Keratinocyte (primary cell): ENCODE data around the gene ROR2. TPM values are rescaled to one million over a fixed set of nuclear protein-coding genes. Genes with fewer than 3 reads are reported as not detected.

ENCODE experiments used
- DNase-seq: peaks from one replicate; pipeline ENCODE4 v3.0.0-alpha.2; 2011; ENCODE audit warnings: low read depth, missing footprints, low spot score
- FAIRE-seq: peaks from 2 replicates; lab custom pipeline; 2011; peaks lifted over from hg19 to GRCh38; lab: Jason Lieb, UNC
- H2AFZ ChIP-seq: 2 replicates; pipeline ENCODE4 v1.6.0; 2012; ENCODE audit warnings: low read length, control low read depth, inconsistent platforms; ENCODE audit not compliant: control insufficient read depth
- H3K27ac ChIP-seq: 2 replicates; pipeline ENCODE4 v1.5.1; 2011; ENCODE audit warnings: low read length; ENCODE audit not compliant: control insufficient read depth, insufficient read depth
- H3K27me3 ChIP-seq: 3 replicates; pipeline ENCODE4 v1.6.0; 2011; ENCODE audit warnings: low read length; ENCODE audit not compliant: control insufficient read depth, insufficient read depth; ENCODE audit errors: extremely low read depth
- H3K36me3 ChIP-seq, 2 experiments: 2 replicates in 1 of 2; 3 replicates in 1 of 2; pipeline ENCODE4 v1.5.1; 2011; ENCODE audit warnings: low read length in 2 of 2, mild to moderate bottlenecking in 1 of 2; ENCODE audit not compliant: control insufficient read depth in 2 of 2, insufficient read depth in 2 of 2; ENCODE audit errors: extremely low read depth in 1 of 2
- H3K4me1 ChIP-seq: 3 replicates; pipeline ENCODE4 v1.5.1; 2011; ENCODE audit warnings: low read length; ENCODE audit not compliant: control insufficient read depth, insufficient read depth; ENCODE audit errors: extremely low read depth
- H3K4me2 ChIP-seq: 3 replicates; pipeline ENCODE4 v1.6.0; 2011; ENCODE audit warnings: low read depth, low read length; ENCODE audit not compliant: control insufficient read depth, insufficient read depth; ENCODE audit errors: extremely low read depth
- H3K4me3 ChIP-seq, 3 experiments: fragments of 200-600 bp in 1 of 3; sonication (generic) in 1 of 3; 2 replicates in 2 of 3; 3 replicates in 1 of 3; pipeline ENCODE4 v1.5.1; 2011 to 2016; ENCODE audit warnings: low read length in 3 of 3, mild to moderate bottlenecking in 3 of 3, control low read depth in 2 of 3, inconsistent platforms in 1 of 3, low read depth in 1 of 3, mixed read lengths in 1 of 3, mixed run types in 1 of 3, moderate library complexity in 1 of 3; ENCODE audit not compliant: control insufficient read depth in 2 of 3, insufficient read depth in 2 of 3; ENCODE audit errors: extremely low read depth in 1 of 3
- H3K79me2 ChIP-seq: 2 replicates; pipeline ENCODE4 v1.6.0; 2012; ENCODE audit warnings: low read length; ENCODE audit not compliant: control insufficient read depth, insufficient read depth
- H3K9ac ChIP-seq: 3 replicates; pipeline ENCODE4 v1.6.0; 2011; ENCODE audit warnings: low read length; ENCODE audit not compliant: control insufficient read depth, insufficient read depth; ENCODE audit errors: extremely low read depth
- H3K9me1 ChIP-seq: 3 replicates; pipeline ENCODE4 v1.6.0; 2011; ENCODE audit warnings: low read length; ENCODE audit not compliant: control insufficient read depth, insufficient read depth; ENCODE audit errors: extremely low read depth
- H3K9me3 ChIP-seq: 2 replicates; pipeline ENCODE4 v1.5.1; 2012; ENCODE audit warnings: low read depth, low read length; ENCODE audit not compliant: control insufficient read depth
- H4K20me1 ChIP-seq: 3 replicates; pipeline ENCODE4 v1.6.0; 2011; ENCODE audit warnings: low read length; ENCODE audit not compliant: control insufficient read depth, insufficient read depth; ENCODE audit errors: extremely low read depth
- CTCF ChIP-seq, 3 experiments: IDR thresholded peaks in 1 of 3; conservative IDR thresholded peaks in 1 of 3; optimal IDR thresholded peaks in 1 of 3; 2 replicates in 2 of 3; 3 replicates in 1 of 3; pipeline versions ENCODE3 to v1.5.1; 2011; ENCODE audit warnings: low read length in 3 of 3, mild to moderate bottlenecking in 3 of 3, moderate library complexity in 2 of 3, control low read depth in 1 of 3, inconsistent platforms in 1 of 3; ENCODE audit not compliant: insufficient read depth in 2 of 3; ENCODE audit errors: extremely low read depth in 1 of 3
- EZH2 ChIP-seq: IDR thresholded peaks from one replicate; pipeline ENCODE4 v1.6.1; 2012; ENCODE audit warnings: inconsistent platforms, mild to moderate bottlenecking, low read length, moderate library complexity
- dilution Hi-C: fragments of 300-500 bp; cut with MboI; formaldehyde crosslinking; loops from one replicate; pipeline ENCODE4 v1.7.0; 2020; ENCODE audit warnings: low sequenced_read_pairs; ENCODE audit not compliant: extremely low pct_ligation_motif_present
- polyA plus RNA-seq, 5 experiments: library from polyadenylated mRNA; depleted of rRNA in 3 of 5; stranded (reverse) in 3 of 5; stranded (forward) in 1 of 5; unstranded in 1 of 5; fragments of >200 nt; gene quantifications; 1 replicate in 1 of 5; 2 replicates in 3 of 5; 3 replicates in 1 of 5; pipeline versions ENCODE4 v1.2.1 to v1.2.3, GENCODE V29; 2011 to 2012; ENCODE audit warnings: missing spikeins in 2 of 5, low read depth in 1 of 5, low replicate concordance in 1 of 5

Gene ROR2
- polyA plus RNA-seq, 1 donor (not counting 4 experiments of a cell fraction or from before 2014, with no cell fraction given), result 0.22 TPM

GRCh38 chr9:91697201-91697600 lies 252.8 kb downstream of the ROR2 start:
- Histone ChIP-seq H4K20me1 (no peaks in the 10 kb centered on the region), H2AFZ (no peak overlapping the region), H3K9me1 (no peaks in the 10 kb centered on the region), H3K9ac (no peak overlapping the region), H3K4me3 (no peak overlapping the region), H3K9me3 (no peaks in the 10 kb centered on the region), H3K79me2 (no peaks in the 10 kb centered on the region), H3K4me2 (no peak overlapping the region), H3K27ac (no peak overlapping the region), H3K36me3 (no peaks in the 10 kb centered on the region), H3K27me3 (peaks cover under 1% of the 10 kb centered on the region), H3K4me1 (no peaks in the 10 kb centered on the region)
- dilution Hi-C loops, result no loop called here
- TF ChIP-seq CTCF (optimal IDR thresholded peaks at IDR 0.05 in 1 of 3, IDR thresholded peaks at IDR 0.05 in 1 of 3, conservative IDR thresholded peaks at IDR 0.05 in 1 of 3; ENCODE audit: extremely low read depth in 1 of 3, insufficient read depth in 2 of 3, low read length in 3 of 3) (no peak), EZH2 (no peak)
- FAIRE-seq, result no peak
- no peak for DNase-seq

DNA sequence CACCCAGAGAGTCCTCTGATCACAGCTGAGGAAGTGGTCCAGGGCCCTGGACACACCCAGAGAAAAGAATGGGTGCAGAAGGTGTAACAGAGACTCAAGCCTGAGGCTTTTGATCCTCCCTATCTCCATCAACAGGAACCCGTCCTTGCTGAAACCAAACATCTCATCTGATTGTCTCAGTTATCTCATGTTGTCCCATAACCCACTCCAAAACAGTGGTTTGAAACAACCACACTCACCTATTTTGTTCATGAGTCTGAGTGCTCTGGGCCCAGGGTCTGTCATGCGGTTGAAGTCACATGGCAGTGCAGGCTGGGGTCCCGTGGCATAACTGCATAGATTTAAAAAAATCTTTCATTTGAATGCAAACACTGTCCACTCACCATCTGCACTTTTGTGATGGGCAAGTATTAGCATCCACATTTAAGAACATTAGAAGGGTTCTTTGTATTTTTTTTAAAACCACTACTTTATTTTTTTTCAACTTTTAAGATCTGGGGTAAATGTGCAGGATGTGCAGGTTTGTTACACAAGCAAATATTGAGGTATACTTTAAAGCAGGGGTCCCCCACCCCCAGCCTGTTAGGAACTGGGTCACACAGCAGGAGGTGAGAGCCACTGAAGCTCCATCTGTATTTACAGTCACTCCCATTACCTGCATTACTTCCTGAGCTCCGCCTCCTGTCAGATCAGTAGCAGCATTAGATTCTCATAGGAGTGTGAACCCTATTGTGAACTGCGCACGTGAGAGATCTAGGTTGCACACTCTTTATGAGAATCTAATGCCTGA lies 255.8 kb downstream of the ROR2 start:
- Histone ChIP-seq H3K27me3 (peaks cover 5% of the 10 kb centered on the region), H3K4me1 (no peaks in the 10 kb centered on the region), H3K9me3 (no peaks in the 10 kb centered on the region), H3K9me1 (no peaks in the 10 kb centered on the region), H3K4me2 (no peak overlapping the region), H2AFZ (no peak overlapping the region), H3K9ac (no peak overlapping the region), H3K36me3 (no peaks in the 10 kb centered on the region), H4K20me1 (no peaks in the 10 kb centered on the region), H3K79me2 (no peaks in the 10 kb centered on the region), H3K4me3 (no peak overlapping the region), H3K27ac (no peak overlapping the region)
- TF ChIP-seq CTCF (optimal IDR thresholded peaks at IDR 0.05 in 1 of 3, IDR thresholded peaks at IDR 0.05 in 1 of 3, conservative IDR thresholded peaks at IDR 0.05 in 1 of 3; ENCODE audit: extremely low read depth in 1 of 3, insufficient read depth in 2 of 3, low read length in 3 of 3), result no peak
- FAIRE-seq, result no peak
- DNase-seq, result no peak
- dilution Hi-C loops, result no loop called here
